ENCODE data around the gene HIVEP3. TPM values are rescaled to one million over a fixed set of nuclear protein-coding genes. Genes with fewer than 3 reads are reported as not detected.

The HIVEP3 gene
- total RNA-seq, 1 experiment from 2014 or later = 1.4 TPM

GRCh38 chr1:41714638-41715389 lies 203.9 kb downstream of the HIVEP3 start:
- Histone ChIP-seq H4K8ac (replicated peaks; ENCODE audit: insufficient read length, low read depth, low read length) (no peak overlapping the region), H3K14ac (ENCODE audit: insufficient read depth, low read length) (no peak overlapping the region), H3K79me2 (ENCODE audit: insufficient read depth, low read length) (no peaks in the 10 kb centered on the region), H2BK20ac (ENCODE audit: low read depth, low read length, poor library complexity, severe bottlenecking) (no peak overlapping the region), H4K20me1 (ENCODE audit: control insufficient read depth, insufficient read depth, insufficient read length) (no peaks in the 10 kb centered on the region), H3K9ac (ENCODE audit: extremely low read depth, insufficient read length, low read length) (no peak overlapping the region), H3K23ac (ENCODE audit: insufficient read length, low read depth, low read length) (no peak overlapping the region), H2AFZ (ENCODE audit: low read length) (no peak overlapping the region), H2BK5ac (ENCODE audit: insufficient read length, low read length) (no peak overlapping the region), H4K5ac (ENCODE audit: insufficient read length, low read depth, low read length) (no peak overlapping the region), H3K56ac (ENCODE audit: insufficient read length, low read depth, low read length) (no peak overlapping the region), H3K9me3 (ENCODE audit: control insufficient read depth, low read depth, low read length) (no peaks in the 10 kb centered on the region), H2BK15ac (ENCODE audit: low read depth, low read length) (no peak overlapping the region), H2AK5ac (ENCODE audit: insufficient read length, low read length) (no peak overlapping the region), H2BK120ac (ENCODE audit: low read depth, low read length, poor library complexity, severe bottlenecking) (no peak overlapping the region), H3K79me1 (ENCODE audit: insufficient read depth, low read depth, low read length, poor library complexity, severe bottlenecking) (no peaks in the 10 kb centered on the region), H3K4me1 (ENCODE audit: insufficient read depth, low read length) (no peaks in the 10 kb centered on the region), H2BK12ac (ENCODE audit: insufficient read length, low read depth, low read length) (no peak overlapping the region), H3K23me2 (ENCODE audit: insufficient read length, low read depth, low read length, poor library complexity, severe bottlenecking) (no peaks in the 10 kb centered on the region), H3K27ac (ENCODE audit: insufficient read length, low read depth, low read length) (no peak overlapping the region), H3K18ac (ENCODE audit: insufficient read length, low read depth, low read length) (no peak overlapping the region), H4K91ac (ENCODE audit: insufficient read length, low read depth, low read length) (no peak overlapping the region), H3T11ph (ENCODE audit: low read length) (no peak overlapping the region), H3K4me2 (ENCODE audit: insufficient read depth, insufficient read length, low read length) (no peak overlapping the region), H3K4ac (ENCODE audit: low read depth, low read length) (no peak overlapping the region), H3K27me3 (ENCODE audit: insufficient read depth, low read length) (no peaks in the 10 kb centered on the region)
- Mint-ChIP-seq H3K27me3 (ENCODE audit: low read depth) (peaks cover 3% of the 10 kb centered on the region; the same call in 1 of the 2 replicates), H3K27ac (no peak overlapping the region), H3K4me3 (no peak overlapping the region), H3K4me1 (peaks cover 16 to 22% of the 10 kb centered on the region in 2 experiments), H3K9me3 (no peaks in the 10 kb centered on the region), H3K36me3 (ENCODE audit: insufficient read depth in 1 of 3, low read depth in 3 of 3) (no peaks in the 10 kb centered on the region; a peak in 1 of 7 replicates)
- no CpG with 5 or more reads among the region's 9 CpGs for WGBS (ENCODE audit: extremely low coverage, insufficient read length, low lambda C conversion rate)
- no peak for DNase-seq
- no peak for TF ChIP-seq CTCF (conservative IDR thresholded peaks at IDR 0.05)

Measured in H9 (cell line).